ENCODE data around the gene FOLR3. TPM values are rescaled to one million over a fixed set of nuclear protein-coding genes. Genes with fewer than 3 reads are reported as not detected.

FOLR3 gene
- polyA plus RNA-seq, 1 of the 3 experiments (the other 2 are of a cell fraction): not detected

GRCh38 chr11:72112143-72112977 lies 23.2 kb upstream of the FOLR3 start, which contains the start of gene ANAPC15 (continued):
- TF ChIP-seq REST (IDR thresholded peaks at IDR 0.05; ENCODE audit: low read depth, low read length) (0 out of 2 replicates have a peak, but pooled peaks have one; percentile 38), FOXJ3 (CRISPR knock-in tag; IDR thresholded peaks at IDR 0.05) (no peak), SMC3 (IDR thresholded peaks at IDR 0.05; ENCODE audit: low read depth, low read length) (no peak), YY1 (IDR thresholded peaks at IDR 0.05; ENCODE audit: low read depth) (0 out of 2 replicates have a peak, but pooled peaks have one; percentile 13), PBX3 (IDR thresholded peaks at IDR 0.05) (peak; percentile 97), NRF1 (IDR thresholded peaks at IDR 0.05; ENCODE audit: low read depth, low read length) (peak; percentile 79), USF1 (IDR thresholded peaks at IDR 0.05; ENCODE audit: borderline replicate concordance, low read depth) (peak; percentile 78), JUND (IDR thresholded peaks at IDR 0.05) (no peak), EP300 (IDR thresholded peaks at IDR 0.05; ENCODE audit: borderline replicate concordance in 1 of 2, low read depth in 1 of 2, low read length in 1 of 2) (peak in 1 of 2 experiments; percentile 23; a peak in 1 of 4 replicates), MEF2A (IDR thresholded peaks at IDR 0.05; ENCODE audit: borderline replicate concordance, low read depth) (no peak), FOSL2 (IDR thresholded peaks at IDR 0.05; ENCODE audit: borderline replicate concordance, low read depth) (no peak), TAF1 (IDR thresholded peaks at IDR 0.05; ENCODE audit: borderline replicate concordance, low read depth, low read length) (peak; percentile 58), MAX (IDR thresholded peaks at IDR 0.05; ENCODE audit: low read depth) (peak; percentile 83), GABPA (IDR thresholded peaks at IDR 0.05; ENCODE audit: low read depth) (peak; percentile 98), SIN3A (IDR thresholded peaks at IDR 0.05; ENCODE audit: borderline replicate concordance, low read depth, low read length) (peak; percentile 63; the same call in 1 of the 2 replicates), RFX5 (IDR thresholded peaks at IDR 0.05; ENCODE audit: low read length) (peak; percentile 52; the same call in 1 of the 2 replicates), POLR2AphosphoS5 (IDR thresholded peaks at IDR 0.05; ENCODE audit: low read depth, low read length) (peak; percentile 99), TCF12 (IDR thresholded peaks at IDR 0.05) (peak; percentile 7; the same call in 1 of the 2 replicates), RAD21 (IDR thresholded peaks at IDR 0.05; ENCODE audit: low read length) (no peak; the same call in 1 of the 2 replicates), RCOR1 (IDR thresholded peaks at IDR 0.05; ENCODE audit: low read length) (no peak)

Measured in SK-N-SH (cell line).